Loucy (cell line): ENCODE measurements around the gene FAM210A.

ENCODE experiments used
- H2AFZ ChIP-seq: fragments of 200-600 bp; sonication (generic); 2 replicates; pipeline ENCODE4 v1.6.0; 2016; ENCODE audit warnings: antibody characterized with exemption, mild to moderate bottlenecking, low read length, moderate library complexity
- H3F3A ChIP-seq: fragments of 200-600 bp; 2 replicates; pipeline ENCODE4 v1.6.0; 2016; ENCODE audit warnings: antibody characterized with exemption, low read depth, mild to moderate bottlenecking
- H3K27me3 ChIP-seq: fragments of 200-600 bp; sonication (generic); 2 replicates; pipeline ENCODE4 v1.6.1; 2014; ENCODE audit warnings: low read length, mild to moderate bottlenecking; ENCODE audit not compliant: insufficient read depth, poor library complexity, severe bottlenecking
- H3K36me3 ChIP-seq: fragments of 200-600 bp; sonication (generic); 2 replicates; pipeline ENCODE4 v1.6.1; 2016; ENCODE audit warnings: low read length; ENCODE audit not compliant: insufficient read depth
- H3K4me1 ChIP-seq: fragments of 200-600 bp; sonication (generic); 2 replicates; pipeline ENCODE4 v1.5.1; 2014; ENCODE audit warnings: low read length, mild to moderate bottlenecking; ENCODE audit not compliant: insufficient read depth, poor library complexity, severe bottlenecking
- H3K4me2 ChIP-seq: fragments of 200-600 bp; sonication (generic); 2 replicates; pipeline ENCODE4 v1.6.0; 2014; ENCODE audit warnings: antibody characterized with exemption, low read length, low read depth, mild to moderate bottlenecking; ENCODE audit not compliant: poor library complexity, severe bottlenecking
- H3K4me3 ChIP-seq: fragments of 200-600 bp; sonication (generic); 2 replicates; pipeline ENCODE4 v1.5.1; 2014; ENCODE audit warnings: low read length, mild to moderate bottlenecking, mixed read lengths; ENCODE audit not compliant: poor library complexity, severe bottlenecking
- H3K79me2 ChIP-seq: fragments of 200-600 bp; sonication (generic); 2 replicates; pipeline ENCODE4 v1.6.1; 2014; ENCODE audit warnings: low read length; ENCODE audit not compliant: insufficient read depth
- H3K9ac ChIP-seq: fragments of 200-600 bp; sonication (generic); 2 replicates; pipeline ENCODE4 v1.6.0; 2014; ENCODE audit warnings: mild to moderate bottlenecking, low read depth, low read length, moderate library complexity; ENCODE audit not compliant: poor library complexity, severe bottlenecking
- H3K9me2 ChIP-seq: fragments of 200-600 bp; sonication (generic); replicated peaks from 2 replicates; pipeline ENCODE4 v1.6.1; 2016; ENCODE audit warnings: low read depth, low read length, mixed read lengths
- H3K9me3 ChIP-seq: fragments of 200-600 bp; sonication (generic); 2 replicates; pipeline ENCODE4 v1.6.1; 2014; ENCODE audit warnings: mild to moderate bottlenecking, antibody characterized with exemption, low read length, low read depth; ENCODE audit not compliant: insufficient read depth
- H4K20me1 ChIP-seq: fragments of 200-600 bp; sonication (generic); 2 replicates; pipeline ENCODE4 v1.6.0; 2014; ENCODE audit warnings: antibody characterized with exemption, low read length, mild to moderate bottlenecking; ENCODE audit not compliant: insufficient read depth, poor library complexity, severe bottlenecking
- EZH2phosphoT487 ChIP-seq: fragments of 200-600 bp; IDR thresholded peaks from 2 replicates; pipeline ENCODE4 v1.6.1; 2018; ENCODE audit warnings: antibody characterized with exemption, mild to moderate bottlenecking, moderate library complexity, borderline replicate concordance
- TF ChIP-seq, protein P1 (sequence below): fragments of 200-600 bp; sonication (generic); conservative IDR thresholded peaks from 2 replicates; pipeline ENCODE4 v1.5.1; 2014; ENCODE audit warnings: mild to moderate bottlenecking, antibody characterized with exemption, low read length

FAM210A gene

DNA sequence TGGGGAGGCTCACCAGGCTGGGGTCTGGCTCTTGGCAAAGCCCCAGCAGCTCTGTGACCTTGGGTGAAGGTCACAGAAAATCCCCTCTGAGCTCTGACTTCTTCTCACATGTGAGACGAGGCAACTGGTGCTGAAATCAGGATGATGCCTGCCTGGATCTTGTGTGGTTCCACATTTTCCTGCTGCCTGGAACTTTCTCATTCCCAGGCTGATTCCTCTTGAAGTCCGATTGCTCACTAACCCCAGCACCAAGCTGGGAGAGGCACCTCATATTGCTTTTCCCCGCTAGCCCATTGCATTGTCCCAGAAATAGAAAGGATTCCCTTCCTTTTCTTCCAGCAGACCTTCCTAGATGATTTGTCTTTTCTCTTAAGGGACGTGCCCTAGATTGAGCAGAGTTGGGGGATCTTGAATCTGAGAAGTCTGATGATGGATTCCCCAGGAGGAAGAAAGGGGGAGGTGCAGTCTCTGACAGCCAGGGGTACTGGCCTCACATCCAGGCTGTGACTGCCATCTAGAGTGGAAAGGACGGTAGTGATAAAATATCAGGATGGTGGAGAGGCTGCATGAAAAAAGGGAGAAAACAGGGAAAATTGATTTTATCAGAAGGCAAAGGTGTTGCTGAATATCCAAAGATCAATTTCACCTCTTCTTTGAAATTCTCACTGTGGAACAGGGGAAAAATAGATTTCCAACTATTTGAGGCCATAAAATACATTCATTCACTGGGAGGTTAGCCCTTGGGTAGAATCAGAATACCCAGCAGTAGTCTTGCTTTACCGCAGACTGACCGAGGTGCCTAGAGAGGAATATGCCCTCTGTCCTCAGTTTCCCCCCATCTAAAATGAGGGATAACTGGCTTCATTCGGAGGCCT, 96.3 kb downstream of the FAM210A start:
- Histone ChIP-seq H2AFZ (no peak overlapping the region), H3K9me2 (no peaks in the 10 kb centered on the region), H3K79me2 (peaks cover 67% of the 10 kb centered on the region; the same call in 1 of the 2 replicates), H3K4me2 (peak overlapping the region; percentile 9), H3K27me3 (no peaks in the 10 kb centered on the region), H3K36me3 (peaks cover 41% of the 10 kb centered on the region; the same call in 1 of the 2 replicates), H3K4me3 (no peak overlapping the region), H3K9ac (no peak overlapping the region), H3F3A (no peaks in the 10 kb centered on the region), H3K9me3 (no peaks in the 10 kb centered on the region; the same call in 1 of the 2 replicates), H4K20me1 (peaks cover 3% of the 10 kb centered on the region), H3K4me1 (peaks cover 17% of the 10 kb centered on the region)
- TF ChIP-seq EZH2phosphoT487 = no peak
- TF ChIP-seq, protein P1, sequence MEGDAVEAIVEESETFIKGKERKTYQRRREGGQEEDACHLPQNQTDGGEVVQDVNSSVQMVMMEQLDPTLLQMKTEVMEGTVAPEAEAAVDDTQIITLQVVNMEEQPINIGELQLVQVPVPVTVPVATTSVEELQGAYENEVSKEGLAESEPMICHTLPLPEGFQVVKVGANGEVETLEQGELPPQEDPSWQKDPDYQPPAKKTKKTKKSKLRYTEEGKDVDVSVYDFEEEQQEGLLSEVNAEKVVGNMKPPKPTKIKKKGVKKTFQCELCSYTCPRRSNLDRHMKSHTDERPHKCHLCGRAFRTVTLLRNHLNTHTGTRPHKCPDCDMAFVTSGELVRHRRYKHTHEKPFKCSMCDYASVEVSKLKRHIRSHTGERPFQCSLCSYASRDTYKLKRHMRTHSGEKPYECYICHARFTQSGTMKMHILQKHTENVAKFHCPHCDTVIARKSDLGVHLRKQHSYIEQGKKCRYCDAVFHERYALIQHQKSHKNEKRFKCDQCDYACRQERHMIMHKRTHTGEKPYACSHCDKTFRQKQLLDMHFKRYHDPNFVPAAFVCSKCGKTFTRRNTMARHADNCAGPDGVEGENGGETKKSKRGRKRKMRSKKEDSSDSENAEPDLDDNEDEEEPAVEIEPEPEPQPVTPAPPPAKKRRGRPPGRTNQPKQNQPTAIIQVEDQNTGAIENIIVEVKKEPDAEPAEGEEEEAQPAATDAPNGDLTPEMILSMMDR = peak; percentile 92

DNA sequence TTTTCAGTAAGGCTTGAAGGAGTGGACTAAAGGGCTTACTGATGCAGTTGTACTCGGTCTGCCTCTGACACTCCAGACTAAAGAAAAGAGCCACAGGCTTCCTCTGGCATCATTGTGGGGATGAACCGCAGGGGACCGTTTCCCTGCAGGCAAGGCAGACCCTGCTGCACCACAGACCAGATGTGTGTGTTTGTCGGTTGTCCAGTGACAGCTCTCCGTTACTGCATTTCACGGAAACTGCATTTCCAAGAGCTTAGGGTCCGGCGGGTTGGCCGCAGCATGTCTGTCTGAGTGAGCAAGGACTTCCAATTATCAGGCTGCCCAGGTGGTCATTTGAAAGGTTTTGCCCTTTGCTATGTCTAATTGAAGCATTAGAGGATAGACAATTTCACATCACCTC, 98.1 kb downstream of the FAM210A start:
- Histone ChIP-seq H3K9me3 (no peaks in the 10 kb centered on the region; the same call in 1 of the 2 replicates), H3K9me2 (no peaks in the 10 kb centered on the region)

DNA sequence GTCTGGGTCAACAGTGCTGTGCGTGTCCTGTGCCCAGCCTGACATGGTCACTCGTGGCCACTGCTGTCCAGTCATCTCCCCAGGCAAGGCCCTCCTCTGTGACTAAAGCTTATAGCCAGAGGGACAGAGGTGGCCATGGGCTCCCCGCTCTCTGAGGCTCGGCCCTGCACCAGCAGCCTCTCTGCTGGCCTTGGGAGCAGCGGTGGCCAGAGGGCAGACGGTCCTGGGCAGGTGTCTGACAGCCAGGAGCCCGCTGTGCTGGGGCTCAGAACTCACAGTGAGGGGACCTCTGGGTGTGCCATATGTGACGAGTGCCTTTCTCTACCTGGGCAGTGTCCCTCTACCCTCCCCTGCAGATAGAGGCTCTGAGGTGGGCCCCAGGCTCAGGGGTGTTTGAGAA, 98.7 kb downstream of the FAM210A start:
- peaks cover 17% of the 10 kb centered on the region for H3K4me1 ChIP-seq
- H3K4me2 ChIP-seq = no peak overlapping the region
- no peak overlapping the region for H2AFZ ChIP-seq
- H3F3A ChIP-seq = no peaks in the 10 kb centered on the region
- TF ChIP-seq EZH2phosphoT487 = no peak
- TF ChIP-seq, protein P1 = no peak
- peaks cover 77% of the 10 kb centered on the region; the same call in 1 of the 2 replicates for H3K79me2 ChIP-seq
- no peaks in the 10 kb centered on the region; the same call in 1 of the 2 replicates for H3K9me3 ChIP-seq
- H3K27me3 ChIP-seq = no peaks in the 10 kb centered on the region
- no peak overlapping the region for H3K4me3 ChIP-seq
- H3K9me2 ChIP-seq = no peaks in the 10 kb centered on the region
- no peak overlapping the region for H3K9ac ChIP-seq
- H4K20me1 ChIP-seq = peaks cover 3% of the 10 kb centered on the region
- peaks cover 43% of the 10 kb centered on the region; the same call in 1 of the 2 replicates for H3K36me3 ChIP-seq

More for the DNA sequence above, 98.1 kb downstream of the FAM210A start:
- Histone ChIP-seq H3K4me2 (no peak overlapping the region), H3K36me3 (peaks cover 44% of the 10 kb centered on the region; the same call in 1 of the 2 replicates), H3K9ac (no peak overlapping the region), H3K79me2 (peaks cover 77% of the 10 kb centered on the region; the same call in 1 of the 2 replicates), H3K4me3 (no peak overlapping the region), H4K20me1 (peaks cover 3% of the 10 kb centered on the region), H3K4me1 (peaks cover 17% of the 10 kb centered on the region), H3F3A (no peaks in the 10 kb centered on the region), H2AFZ (no peak overlapping the region), H3K27me3 (no peaks in the 10 kb centered on the region)
- no peak for TF ChIP-seq EZH2phosphoT487
- TF ChIP-seq, protein P1 = no peak
